SK-N-SH treated with all-trans-retinoic acid at 6 μM for 48 hours (cell line): ENCODE results near the gene IDH3B.

Source experiments
- ATAC-seq: fragments of 200-7000 bp; cut with Tn5 transposase; 3 replicates; pipeline ENCODE4 v1.9.1; 2020; ENCODE audit warnings: mild to moderate bottlenecking, moderate library complexity
- ARNTL ChIP-seq: fragments of 450-650 bp; formaldehyde crosslinking; IDR thresholded peaks from 2 replicates; pipeline ENCODE4 v1.5.0; 2020; ENCODE audit warnings: low read depth, mild to moderate bottlenecking, moderate library complexity, borderline replicate concordance
- CREB5 ChIP-seq: fragments of 250-450 bp; sonication (Bioruptor Pico); IDR thresholded peaks from 2 replicates; pipeline ENCODE4 v1.5.1; 2020; ENCODE audit warnings: low read depth, mild to moderate bottlenecking, moderate library complexity
- CSDC2 ChIP-seq: fragments of 250-450 bp; sonication (Bioruptor Pico); IDR thresholded peaks from 2 replicates; pipeline ENCODE4 v1.5.0; 2020; ENCODE audit warnings: mild to moderate bottlenecking, moderate library complexity
- CSRNP3 ChIP-seq: fragments of 250-450 bp; sonication (Bioruptor Pico); IDR thresholded peaks from 2 replicates; pipeline ENCODE4 v1.5.1; 2021; ENCODE audit warnings: mild to moderate bottlenecking, moderate library complexity
- ESRRG ChIP-seq: fragments of 250-450 bp; sonication (Bioruptor Pico); IDR thresholded peaks from 2 replicates; pipeline ENCODE4 v1.6.1; 2021; ENCODE audit warnings: mild to moderate bottlenecking
- GLIS3 ChIP-seq: fragments of 250-450 bp; sonication (Bioruptor Pico); IDR thresholded peaks from 2 replicates; pipeline ENCODE4 v1.5.0; 2020; ENCODE audit warnings: mild to moderate bottlenecking, moderate library complexity
- ISL1 ChIP-seq: fragments of 250-450 bp; sonication (Bioruptor Pico); IDR thresholded peaks from 2 replicates; pipeline ENCODE4 v2.1.2; 2022; ENCODE audit warnings: mild to moderate bottlenecking, moderate library complexity
- OSR1 ChIP-seq: fragments of 250-450 bp; sonication (Bioruptor Pico); IDR thresholded peaks from 2 replicates; pipeline ENCODE4 v1.8.0; 2022; ENCODE audit warnings: moderate library complexity, mild to moderate bottlenecking, inconsistent platforms
- PATZ1 ChIP-seq: fragments of 250-450 bp; sonication (Bioruptor Pico); IDR thresholded peaks from 2 replicates; pipeline ENCODE4 v1.8.0; 2020; ENCODE audit warnings: mild to moderate bottlenecking, moderate library complexity, borderline replicate concordance
- PPARA ChIP-seq: fragments of 250-450 bp; sonication (Bioruptor Pico); IDR thresholded peaks from 2 replicates; pipeline ENCODE4 v1.5.0; 2020; ENCODE audit warnings: mild to moderate bottlenecking, borderline replicate concordance
- RARB ChIP-seq: fragments of 250-450 bp; sonication (Bioruptor Pico); IDR thresholded peaks from 2 replicates; pipeline ENCODE4 v1.8.0; 2021; ENCODE audit warnings: mild to moderate bottlenecking, moderate library complexity
- SNAI2 ChIP-seq: fragments of 250-450 bp; sonication (Bioruptor Pico); IDR thresholded peaks from 2 replicates; pipeline ENCODE4 v1.5.0; 2020; ENCODE audit warnings: mild to moderate bottlenecking, moderate library complexity
- TCF4 ChIP-seq: fragments of 250-450 bp; sonication (Bioruptor Pico); IDR thresholded peaks from 2 replicates; pipeline ENCODE4 v1.8.0; 2021; ENCODE audit warnings: mild to moderate bottlenecking, moderate library complexity, borderline replicate concordance
- TOX ChIP-seq: fragments of 250-450 bp; sonication (Bioruptor Pico); IDR thresholded peaks from 2 replicates; pipeline ENCODE4 v1.8.0; 2021; ENCODE audit warnings: mild to moderate bottlenecking, moderate library complexity, borderline replicate concordance
- ZC3H10 ChIP-seq: fragments of 250-450 bp; sonication (Bioruptor Pico); IDR thresholded peaks from 2 replicates; pipeline ENCODE4 v1.5.1; 2021; ENCODE audit warnings: mild to moderate bottlenecking, moderate library complexity
- ZFP30 ChIP-seq: fragments of 450-650 bp; formaldehyde crosslinking; IDR thresholded peaks from 2 replicates; pipeline ENCODE4 v1.5.0; 2022; ENCODE audit warnings: mild to moderate bottlenecking, moderate library complexity
- ZNF565 ChIP-seq: fragments of 450-650 bp; formaldehyde crosslinking; conservative IDR thresholded peaks from 2 replicates; pipeline ENCODE4 v1.5.0; 2020; ENCODE audit warnings: low read depth, mild to moderate bottlenecking, moderate library complexity
- ZNF70 ChIP-seq: fragments of 450-650 bp; formaldehyde crosslinking; IDR thresholded peaks from 2 replicates; pipeline ENCODE4 v1.5.0; 2020; ENCODE audit warnings: mild to moderate bottlenecking, moderate library complexity
- ZNF8 ChIP-seq: fragments of 450-650 bp; formaldehyde crosslinking; IDR thresholded peaks from 2 replicates; pipeline ENCODE4 v1.5.0; 2020; ENCODE audit warnings: mild to moderate bottlenecking, moderate library complexity

The IDH3B gene

DNA sequence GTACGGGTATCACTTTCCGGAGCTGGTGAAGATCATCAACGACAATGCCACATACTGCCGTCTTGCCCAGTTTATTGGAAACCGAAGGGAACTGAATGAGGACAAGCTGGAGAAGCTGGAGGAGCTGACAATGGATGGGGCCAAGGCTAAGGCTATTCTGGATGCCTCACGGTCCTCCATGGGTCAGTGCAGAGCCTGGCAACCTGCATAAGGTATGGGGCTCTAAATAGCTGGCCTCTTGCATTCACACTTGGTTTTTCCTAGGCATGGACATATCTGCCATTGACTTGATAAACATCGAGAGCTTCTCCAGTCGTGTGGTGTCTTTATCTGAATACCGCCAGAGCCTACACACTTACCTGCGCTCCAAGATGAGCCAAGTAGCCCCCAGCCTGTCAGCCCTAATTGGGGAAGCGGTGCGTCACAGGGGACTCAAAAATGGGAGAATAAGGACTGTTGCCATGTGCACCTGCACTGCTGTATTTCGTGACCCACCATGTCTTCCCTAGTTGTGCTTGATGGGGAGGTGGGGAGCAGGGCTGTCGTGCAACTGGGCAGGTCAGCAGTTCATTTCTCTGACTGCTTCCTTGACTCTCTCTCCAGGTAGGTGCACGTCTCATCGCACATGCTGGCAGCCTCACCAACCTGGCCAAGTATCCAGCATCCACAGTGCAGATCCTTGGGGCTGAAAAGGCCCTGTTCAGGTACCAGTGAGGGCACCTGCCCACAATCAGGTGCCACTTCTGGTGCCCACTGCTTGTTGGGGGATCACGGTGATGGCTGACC is 8.5 kb downstream of the IDH3B start (continued):
- no peak for TF ChIP-seq TCF4 (CRISPR knock-in tag)
- no peak for TF ChIP-seq CSRNP3 (CRISPR knock-in tag)
- no peak for TF ChIP-seq PPARA (CRISPR knock-in tag)

- ATAC-seq, result no peak
- TF ChIP-seq SNAI2 (CRISPR knock-in tag) (no peak), CSDC2 (CRISPR knock-in tag) (no peak), ZC3H10 (CRISPR knock-in tag) (no peak), CREB5 (CRISPR knock-in tag) (no peak), ESRRG (CRISPR knock-in tag) (no peak), CSRNP3 (CRISPR knock-in tag) (no peak), ISL1 (CRISPR knock-in tag) (no peak), TOX (CRISPR knock-in tag) (no peak), ZFP30 (CRISPR knock-in tag) (no peak), PATZ1 (CRISPR knock-in tag) (no peak), ZNF8 (no peak), ZNF70 (CRISPR knock-in tag) (no peak), ZNF565 (CRISPR knock-in tag) (no peak), RARB (CRISPR knock-in tag) (no peak), PPARA (CRISPR knock-in tag) (no peak)
- TF ChIP-seq, all 23 proteins: peak for 0
Measured at GRCh38 chr20:2654831-2655230, 9.2 kb downstream of the IDH3B start.

DNA sequence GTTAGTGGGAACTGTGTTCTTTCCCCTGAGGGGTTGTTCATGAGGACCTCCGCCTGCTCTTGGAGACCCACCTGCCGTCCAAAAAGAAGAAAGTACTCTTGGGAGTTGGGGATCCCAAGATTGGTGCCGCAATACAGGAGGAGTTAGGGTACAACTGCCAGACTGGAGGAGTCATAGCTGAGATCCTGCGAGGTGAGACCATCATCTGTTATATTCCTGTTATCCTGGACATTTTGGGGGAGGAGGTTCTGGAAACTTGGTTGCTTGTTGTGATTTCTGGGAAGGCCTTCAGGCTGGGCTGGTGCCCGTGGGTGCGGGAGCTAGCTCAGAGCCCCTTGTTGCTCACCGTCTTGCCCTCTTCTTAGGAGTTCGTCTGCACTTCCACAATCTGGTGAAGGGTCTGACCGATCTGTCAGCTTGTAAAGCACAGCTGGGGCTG is 9.6 kb downstream of the IDH3B start:
- no peak for TF ChIP-seq GLIS3 (CRISPR knock-in tag)
- TF ChIP-seq CREB5 (CRISPR knock-in tag), result no peak
- TF ChIP-seq TCF4 (CRISPR knock-in tag), result no peak
- no peak for ATAC-seq

- TF ChIP-seq OSR1 (CRISPR knock-in tag) (no peak), ZNF70 (CRISPR knock-in tag) (no peak), TOX (CRISPR knock-in tag) (no peak), TCF4 (CRISPR knock-in tag) (no peak), SNAI2 (CRISPR knock-in tag) (no peak), ARNTL (CRISPR knock-in tag) (no peak), RARB (CRISPR knock-in tag) (no peak), CREB5 (CRISPR knock-in tag) (no peak)
- no peak for ATAC-seq
Measured at GRCh38 chr20:2653556-2654383, 10.2 kb downstream of the IDH3B start.
